Measurements from ENCODE around the gene MRPL28. TPM values are rescaled to one million over a fixed set of nuclear protein-coding genes. Genes with fewer than 3 reads are reported as not detected.

The MRPL28 gene
- total RNA-seq, 1 donor from 2014 or later, result 82.2 TPM

- H3K9me3 ChIP-seq (ENCODE audit: low read depth), result no peaks in the 10 kb centered on the region
- H3K27ac Mint-ChIP-seq, result no peak overlapping the region
- H3F3A ChIP-seq (ENCODE audit: low read depth), result peaks cover 5% of the 10 kb centered on the region
- no peak overlapping the region for H3K4me3 ChIP-seq
- no peak overlapping the region for H3K4me3 Mint-ChIP-seq
- peaks cover 14% of the 10 kb centered on the region for H4K20me1 ChIP-seq (ENCODE audit: low read depth)
- H3K4me2 ChIP-seq, result no peak overlapping the region
- H3K27ac ChIP-seq, result no peak overlapping the region
- H3K9ac ChIP-seq, result no peak overlapping the region
- no peak for DNase-seq (ENCODE audit: low spot score)
- H3K9me3 Mint-ChIP-seq, result no peaks in the 10 kb centered on the region
- H3K27me3 Mint-ChIP-seq (ENCODE audit: insufficient read depth, low read depth), result peaks cover 5% of the 10 kb centered on the region
- peaks cover 4% of the 10 kb centered on the region for H3K36me3 Mint-ChIP-seq
- peaks cover 4% of the 10 kb centered on the region for H3K4me1 ChIP-seq
- no peaks in the 10 kb centered on the region for H3K27me3 ChIP-seq
- H3K79me2 ChIP-seq (ENCODE audit: low read depth), result no peaks in the 10 kb centered on the region
- TF ChIP-seq EZH2phosphoT487 (IDR thresholded peaks at IDR 0.05) (no peak), CTCF (IDR thresholded peaks at IDR 0.05) (no peak), EZH2 (IDR thresholded peaks at IDR 0.05) (no peak)
- H2AFZ ChIP-seq (replicated peaks), result no peak overlapping the region
- peaks cover 13% of the 10 kb centered on the region for H3K4me1 Mint-ChIP-seq
- H3K36me3 ChIP-seq, result no peaks in the 10 kb centered on the region
Observed at GRCh38 chr16:368388-369158, 1.8 kb downstream of the MRPL28 start.

GRCh38 chr16:367333-367903 lies 2.9 kb downstream of the MRPL28 start:
- Histone ChIP-seq H3K9ac (no peak overlapping the region), H2AFZ (replicated peaks) (no peak overlapping the region), H3K36me3 (no peaks in the 10 kb centered on the region), H3F3A (ENCODE audit: low read depth) (peaks cover 5% of the 10 kb centered on the region), H3K79me2 (ENCODE audit: low read depth) (no peaks in the 10 kb centered on the region), H3K9me3 (ENCODE audit: low read depth) (no peaks in the 10 kb centered on the region), H3K4me2 (no peak overlapping the region), H3K4me1 (peaks cover 4% of the 10 kb centered on the region), H3K27ac (no peak overlapping the region), H4K20me1 (ENCODE audit: low read depth) (peaks cover 14% of the 10 kb centered on the region), H3K4me3 (no peak overlapping the region), H3K27me3 (no peaks in the 10 kb centered on the region)
- Mint-ChIP-seq H3K4me3 (peak overlapping the region; percentile 59), H3K27ac (no peak overlapping the region), H3K4me1 (peaks cover 15% of the 10 kb centered on the region), H3K27me3 (ENCODE audit: insufficient read depth, low read depth) (peaks cover 5% of the 10 kb centered on the region), H3K9me3 (no peaks in the 10 kb centered on the region), H3K36me3 (peaks cover 4% of the 10 kb centered on the region)
- TF ChIP-seq EZH2phosphoT487 (IDR thresholded peaks at IDR 0.05) (no peak), EZH2 (IDR thresholded peaks at IDR 0.05) (no peak), CTCF (IDR thresholded peaks at IDR 0.05) (no peak)
- DNase-seq (ENCODE audit: low spot score), result no peak

GRCh38 chr16:366476-366875 lies 3.9 kb downstream of the MRPL28 start:
- peaks cover 9% of the 10 kb centered on the region for H3K27me3 Mint-ChIP-seq (ENCODE audit: insufficient read depth, low read depth)
- H3K4me3 Mint-ChIP-seq, result no peak overlapping the region
- Histone ChIP-seq H3K4me1 (peaks cover 4% of the 10 kb centered on the region), H2AFZ (replicated peaks) (no peak overlapping the region), H3K9ac (no peak overlapping the region), H3K27me3 (no peaks in the 10 kb centered on the region), H4K20me1 (ENCODE audit: low read depth) (peaks cover 14% of the 10 kb centered on the region), H3K27ac (no peak overlapping the region), H3K9me3 (ENCODE audit: low read depth) (no peaks in the 10 kb centered on the region), H3K79me2 (ENCODE audit: low read depth) (no peaks in the 10 kb centered on the region), H3K4me3 (no peak overlapping the region), H3F3A (ENCODE audit: low read depth) (peaks cover 5% of the 10 kb centered on the region), H3K4me2 (no peak overlapping the region), H3K36me3 (no peaks in the 10 kb centered on the region)
- peaks cover 2% of the 10 kb centered on the region for H3K36me3 Mint-ChIP-seq
- peaks cover 20% of the 10 kb centered on the region for H3K4me1 Mint-ChIP-seq
- H3K9me3 Mint-ChIP-seq, result no peaks in the 10 kb centered on the region
- H3K27ac Mint-ChIP-seq, result no peak overlapping the region
- no peak for DNase-seq (ENCODE audit: low spot score)
- TF ChIP-seq CTCF (IDR thresholded peaks at IDR 0.05) (no peak), EZH2 (IDR thresholded peaks at IDR 0.05) (no peak), EZH2phosphoT487 (IDR thresholded peaks at IDR 0.05) (no peak)

Measured in neural progenitor cell (in vitro differentiated cells).